T-helper 22 cell (primary cell): ENCODE data around the gene CA14.
A peak's percentile ranks its signal among the peaks of the same experiment; 100 is the strongest.
"Not testable (repeated sequence)": the region's sequence is repeated elsewhere in the genome, so short reads cannot be mapped to it uniquely, and the experiment has no call there.

Experiments used
- DNase-seq: peaks from one replicate; pipeline ENCODE4 v3.0.0-alpha.2; 2020; ENCODE audit warnings: low read depth

CA14 gene

DNA sequence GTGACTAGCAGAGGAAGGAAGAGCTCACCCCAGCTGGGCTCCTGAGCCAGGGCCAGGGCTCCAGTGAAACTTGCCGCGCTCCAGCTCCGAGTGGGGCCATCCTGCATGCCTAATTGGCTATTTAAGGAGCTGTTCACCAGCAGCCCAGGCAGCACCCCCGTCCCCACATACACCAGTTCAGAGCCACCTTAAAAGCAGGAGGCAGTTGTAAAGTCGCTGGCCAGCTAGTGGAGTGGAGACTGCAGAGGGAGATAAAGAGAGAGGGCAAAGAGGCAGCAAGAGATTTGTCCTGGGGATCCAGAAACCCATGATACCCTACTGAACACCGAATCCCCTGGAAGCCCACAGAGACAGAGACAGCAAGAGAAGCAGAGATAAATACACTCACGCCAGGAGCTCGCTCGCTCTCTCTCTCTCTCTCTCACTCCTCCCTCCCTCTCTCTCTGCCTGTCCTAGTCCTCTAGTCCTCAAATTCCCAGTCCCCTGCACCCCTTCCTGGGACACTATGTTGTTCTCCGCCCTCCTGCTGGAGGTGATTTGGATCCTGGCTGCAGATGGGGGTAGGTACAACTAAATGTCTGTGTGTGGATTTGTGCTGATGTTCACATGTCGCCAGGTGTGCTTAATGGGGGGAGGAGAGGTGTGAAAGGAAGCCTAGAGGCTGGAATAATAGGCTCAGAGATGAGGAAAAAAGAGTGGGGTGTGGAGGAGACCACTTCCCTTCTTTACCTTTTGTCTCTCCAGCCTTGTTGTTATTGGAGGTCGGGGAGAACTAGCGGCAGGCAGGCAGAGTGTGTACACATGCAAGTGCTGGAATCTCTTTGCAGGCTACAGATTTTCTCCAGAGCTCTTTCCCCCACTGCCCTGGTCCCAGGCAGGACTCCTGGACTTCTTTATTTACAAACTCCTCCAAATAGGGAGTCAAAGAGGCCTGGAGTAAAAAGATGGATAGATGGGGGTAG is at the start of gene CA14:
TSS of gene CA14 (plus strand) at position 151 of the 962 bp plus-strand sequence. CDS start at position 506, 355 bp downstream.
- DNase-seq = no peak

DNA sequence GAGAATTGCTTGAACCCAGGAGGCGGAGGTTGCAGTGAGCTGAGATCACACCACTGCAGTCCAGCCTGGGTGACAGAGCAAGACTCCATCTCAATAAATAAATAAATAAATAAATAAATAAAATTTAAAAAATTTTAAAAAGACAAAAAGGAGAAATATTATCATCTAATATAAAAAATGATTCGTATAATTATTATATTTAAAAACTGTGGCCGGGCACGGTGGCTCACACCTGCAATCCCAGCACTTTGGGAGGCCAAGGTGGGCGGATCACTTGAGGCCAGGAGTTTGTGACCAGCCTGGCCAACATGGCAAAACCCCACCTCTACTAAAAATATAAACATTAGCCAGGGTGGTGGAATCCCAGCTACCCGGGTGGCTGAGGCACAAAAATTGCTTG is 49.1 kb upstream of the CA14 start:
- DNase-seq = not testable (repeated sequence)

DNA sequence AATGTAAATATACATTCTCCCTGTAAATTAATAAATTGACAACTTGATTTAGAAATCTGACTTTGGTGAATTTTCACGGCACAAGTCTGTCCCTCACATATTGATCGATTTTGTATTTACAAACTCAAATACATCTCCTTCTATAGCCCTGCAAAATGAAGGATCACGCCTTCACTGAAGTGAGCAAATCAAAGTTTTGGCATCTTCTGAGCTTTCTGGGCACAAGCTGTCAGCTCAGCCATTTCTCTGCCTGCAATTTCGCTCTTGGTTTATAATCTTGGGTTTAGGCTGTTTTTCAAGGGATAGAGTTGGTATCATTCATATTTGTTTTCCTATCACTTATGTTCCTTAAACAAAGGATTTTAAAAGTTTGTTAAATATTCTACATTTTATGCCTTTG is 47.5 kb upstream of the CA14 start:
- no peak for DNase-seq

DNA sequence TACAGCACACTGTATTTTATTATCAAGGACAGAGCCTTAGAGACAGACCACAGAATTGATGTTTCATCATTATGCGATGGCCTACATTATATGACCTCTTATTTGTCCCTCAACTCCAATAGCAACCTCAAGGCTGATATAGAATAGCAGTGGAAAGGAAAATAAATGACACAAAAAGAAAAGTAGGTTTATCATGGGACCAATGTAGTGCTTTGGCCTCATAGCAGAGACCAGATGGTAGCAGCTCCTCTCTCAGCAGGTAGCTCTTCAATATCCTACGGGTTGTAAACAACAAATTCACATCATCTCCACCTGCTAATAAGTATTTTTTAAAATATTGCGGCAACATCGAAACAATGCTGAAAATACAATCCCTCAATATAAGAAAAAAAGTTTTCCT is 46.9 kb upstream of the CA14 start:
- no peak for DNase-seq

DNA sequence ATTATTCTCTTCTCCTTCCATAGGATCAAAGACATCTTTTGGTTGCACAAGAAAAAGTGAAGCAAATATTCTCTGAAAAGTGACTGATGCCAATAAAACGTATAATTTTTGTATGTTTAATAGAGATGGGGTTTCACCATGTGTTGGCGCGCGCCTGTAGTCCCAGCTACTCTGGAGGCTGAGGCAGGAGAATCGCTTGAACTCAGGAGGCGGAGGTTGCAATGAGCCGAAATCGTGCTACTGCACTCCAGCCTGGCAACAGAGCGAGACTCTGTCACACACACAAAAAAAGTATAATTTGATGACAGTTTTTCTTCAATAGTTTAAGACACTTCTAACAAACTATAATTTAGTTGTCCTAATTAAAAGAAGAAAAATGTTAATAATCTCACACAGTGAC is 45.5 kb upstream of the CA14 start:
- DNase-seq = no peak

DNA sequence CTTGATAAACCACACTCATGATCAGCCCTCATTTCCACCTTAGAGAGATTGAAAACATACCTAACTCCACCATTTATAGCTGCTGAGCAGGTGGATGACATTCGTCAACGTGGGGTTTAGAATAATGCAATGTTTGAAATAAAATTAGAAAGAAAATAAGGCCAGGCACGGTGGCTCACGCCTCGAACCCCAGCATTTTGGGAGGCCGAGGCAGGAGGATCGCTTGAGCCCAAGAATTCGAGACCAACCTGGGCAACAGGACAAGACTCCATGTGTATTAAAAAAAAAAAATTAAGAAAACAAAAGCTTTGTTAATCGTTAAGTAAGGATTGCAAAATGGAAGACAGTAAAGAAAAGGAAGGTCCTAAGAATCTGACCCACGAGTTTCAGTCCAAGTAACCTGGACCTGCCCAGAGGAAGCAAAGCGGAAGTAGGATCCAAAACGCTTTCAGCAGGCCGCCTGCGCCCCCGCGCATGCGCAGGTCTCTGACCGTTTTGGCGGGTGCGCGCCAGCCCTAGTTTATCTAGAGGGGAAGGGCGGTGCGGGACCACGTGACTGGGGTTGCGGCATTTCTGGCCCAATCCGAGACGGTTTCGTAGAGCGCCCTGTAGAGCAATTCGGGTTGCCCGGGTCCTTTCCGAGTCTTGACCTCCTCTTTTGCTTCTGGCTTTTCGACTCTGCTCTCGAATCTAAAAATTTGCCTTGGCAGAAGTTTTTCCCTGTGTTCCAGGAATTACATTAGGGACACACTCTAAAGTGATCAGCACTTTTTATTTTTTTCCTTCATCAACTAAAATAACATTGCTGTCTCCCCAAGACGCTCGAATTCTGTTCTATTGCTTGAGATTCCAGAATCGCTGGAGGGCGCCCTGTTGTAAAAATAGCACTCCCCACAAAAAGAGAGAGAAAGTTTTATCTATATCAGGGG is 44.1 kb upstream of the CA14 start:
- peak; percentile 78 for DNase-seq

DNA sequence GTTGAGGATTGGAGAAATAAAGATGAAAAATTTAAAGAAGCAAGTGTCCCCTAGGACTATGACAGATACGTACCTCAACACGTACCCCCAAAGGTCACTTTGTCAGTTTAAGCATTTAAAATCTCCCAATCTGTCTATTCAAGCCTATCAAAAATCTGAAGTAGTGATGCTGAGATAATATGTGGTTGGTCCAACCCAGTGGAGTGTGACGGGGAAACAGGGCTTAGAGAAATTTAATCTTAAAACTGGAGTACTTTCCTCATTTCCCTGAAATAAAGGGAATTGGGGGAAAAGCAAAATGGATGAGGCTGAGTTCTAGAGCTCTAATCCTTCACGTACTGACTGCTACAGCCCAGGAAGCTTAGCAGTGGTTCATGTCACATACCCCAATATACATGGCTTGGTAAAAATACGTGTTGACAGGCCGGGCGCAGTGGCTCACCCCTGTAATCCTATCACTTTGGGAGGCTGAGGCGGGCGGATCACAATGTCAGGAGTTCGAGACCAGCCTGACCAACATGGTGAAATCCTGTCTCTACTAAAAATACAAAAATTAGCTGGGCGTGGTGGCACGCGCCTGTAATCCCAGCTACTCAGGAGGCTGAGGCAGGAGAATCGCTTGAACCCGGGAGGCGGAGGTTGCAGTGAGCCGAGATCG is 43.3 kb upstream of the CA14 start:
- DNase-seq = not testable (repeated sequence)

DNA sequence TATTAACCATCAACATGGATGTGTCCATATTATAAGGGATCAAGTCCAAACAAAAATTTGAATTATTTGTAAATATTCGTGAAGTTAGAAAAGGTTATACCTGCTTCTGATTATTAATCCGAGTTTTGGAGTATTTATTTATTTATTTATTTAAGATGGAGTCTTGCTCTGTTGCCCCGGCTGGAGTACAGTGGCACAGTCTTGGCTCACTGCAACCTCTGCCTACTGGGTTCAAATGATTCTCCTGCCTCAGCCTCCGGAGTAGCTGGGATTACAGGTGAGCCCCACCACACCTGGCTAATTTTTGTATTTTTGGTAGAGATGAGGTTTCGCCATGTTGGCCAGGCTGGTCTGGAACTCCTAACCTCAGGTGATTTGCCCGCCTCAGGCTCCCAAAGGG is 41.7 kb upstream of the CA14 start:
- DNase-seq = not testable (repeated sequence)

DNA sequence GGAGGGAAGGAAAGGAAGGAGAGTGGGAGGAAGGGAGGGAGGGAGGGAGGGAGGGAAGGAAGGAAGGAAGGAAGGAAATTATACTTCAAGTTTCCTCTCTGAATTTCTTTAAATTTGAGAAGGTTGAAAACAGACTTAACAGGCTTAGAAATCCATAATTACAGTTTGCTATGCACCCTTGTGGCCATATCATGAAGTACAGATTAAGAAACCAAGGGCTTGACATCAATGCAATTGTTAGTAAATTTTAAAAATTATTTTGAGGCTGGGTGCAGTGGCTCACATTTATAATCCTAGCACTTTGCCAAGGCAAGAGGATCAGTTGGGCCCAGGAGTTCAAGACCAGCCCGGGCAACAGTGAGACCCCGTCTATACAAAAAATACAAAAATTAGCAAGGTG is 36.0 kb upstream of the CA14 start:
- DNase-seq = no peak

DNA sequence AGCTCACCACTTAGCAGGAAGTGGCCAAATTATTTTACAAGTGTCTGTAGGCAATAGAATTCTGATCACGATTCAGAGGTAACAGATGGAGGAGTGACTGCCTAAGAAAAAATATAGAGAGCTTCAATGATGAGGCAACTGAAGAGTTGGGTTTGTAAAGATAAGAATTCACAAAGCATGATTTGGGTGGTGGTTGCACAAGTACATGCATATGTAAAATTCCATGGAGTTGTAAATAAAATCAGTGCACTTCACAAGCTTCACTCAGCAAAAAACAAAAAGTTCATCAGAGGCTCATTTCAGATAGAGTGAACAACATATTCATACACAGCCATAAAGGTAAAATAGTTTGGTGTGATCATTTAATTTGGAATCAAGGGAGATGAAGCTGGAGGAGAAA is 32.6 kb upstream of the CA14 start:
- no peak for DNase-seq

DNA sequence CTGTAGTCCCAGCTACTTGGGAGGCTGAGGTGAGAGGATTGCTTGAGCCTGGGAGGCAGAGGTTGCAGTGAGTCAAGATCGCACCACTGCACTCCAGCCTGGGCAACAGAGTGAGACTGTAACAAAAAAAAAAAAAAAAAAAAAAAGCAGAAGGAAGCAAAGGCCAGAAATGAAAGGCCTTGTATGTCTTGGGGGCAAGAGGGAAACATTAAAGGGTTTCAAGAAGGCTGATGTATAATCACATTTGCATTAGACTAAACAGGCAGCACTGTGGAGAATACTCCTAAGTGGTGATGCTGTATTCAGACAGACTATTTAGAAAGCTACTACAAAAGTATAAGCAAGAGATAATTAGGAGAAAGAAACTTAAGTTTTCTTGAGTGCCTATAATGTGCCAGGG is 32.0 kb upstream of the CA14 start:
- no peak for DNase-seq

DNA sequence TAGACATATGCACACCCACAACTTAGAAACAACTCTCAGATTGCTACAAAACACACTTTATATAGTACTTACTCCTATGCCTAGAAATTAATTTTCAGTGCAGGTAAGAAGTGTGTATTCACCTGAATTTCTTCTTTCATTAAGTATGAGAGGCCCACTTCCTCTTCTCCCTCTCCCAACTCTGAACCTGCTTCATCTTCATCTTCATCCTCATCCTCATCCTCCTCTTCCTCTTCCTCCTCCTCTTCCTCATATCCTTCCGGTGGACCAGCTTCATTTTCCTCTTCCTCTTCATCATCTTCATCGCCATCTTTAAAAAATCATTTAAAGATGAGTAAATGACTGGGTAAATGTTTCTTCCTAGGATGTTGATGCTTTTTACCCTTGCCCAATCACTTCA is 31.1 kb upstream of the CA14 start:
- no peak for DNase-seq

DNA sequence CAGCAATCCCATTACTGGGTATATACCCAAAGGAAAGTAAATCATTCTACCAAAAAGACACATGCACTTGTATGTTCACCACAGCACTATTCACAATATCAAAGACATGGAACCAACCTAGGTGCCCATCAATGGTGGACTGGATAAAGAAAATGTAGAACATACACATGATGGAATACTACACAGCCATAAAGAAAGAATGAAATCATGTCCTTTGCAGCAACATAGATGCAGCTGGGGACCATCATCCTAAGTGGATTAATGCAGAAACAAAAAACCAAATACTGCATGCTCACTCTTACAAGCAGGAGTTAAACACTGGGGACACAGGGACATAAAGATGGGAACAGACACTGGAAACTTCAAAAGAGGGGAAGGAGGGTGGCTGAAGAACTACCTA is 30.3 kb upstream of the CA14 start:
- no peak for DNase-seq

DNA sequence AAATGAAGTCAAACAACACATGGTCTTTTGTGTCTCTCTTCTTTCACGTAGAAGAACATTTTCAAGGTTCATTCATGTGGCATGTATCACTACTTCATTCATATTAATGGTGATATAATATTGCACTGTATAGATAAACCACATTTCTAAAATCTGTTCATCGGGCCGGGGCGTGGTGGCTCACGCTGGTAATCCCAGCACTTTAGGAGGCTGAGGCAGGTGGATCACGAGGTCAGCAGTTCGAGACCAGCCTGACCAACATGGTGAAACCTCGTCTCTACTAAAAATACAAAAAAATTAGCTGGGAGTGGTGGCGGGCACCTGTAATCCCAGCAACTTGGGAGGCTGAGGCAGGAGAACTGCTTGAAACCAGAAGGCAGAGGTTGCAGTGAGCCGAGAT is 29.3 kb upstream of the CA14 start:
- not testable (repeated sequence) for DNase-seq

DNA sequence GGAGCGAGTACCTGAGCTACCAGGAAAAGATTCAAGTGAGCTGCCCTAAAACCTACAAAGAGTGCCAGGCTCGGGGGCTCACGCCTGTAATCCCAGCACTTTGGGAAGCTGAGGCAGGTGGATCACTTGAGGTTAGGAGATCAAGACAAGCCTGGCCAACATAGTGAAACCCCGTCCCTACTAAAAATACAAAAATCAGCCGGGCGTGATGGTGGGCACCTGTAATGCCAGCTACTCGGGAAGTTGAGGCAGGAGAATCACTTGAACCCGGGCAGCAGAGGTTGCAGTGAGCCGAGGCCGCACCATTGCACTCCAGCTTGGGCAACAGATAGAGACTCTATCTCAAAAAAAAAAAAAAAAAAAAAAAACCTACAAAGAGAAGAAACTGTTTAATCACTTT is 24.7 kb upstream of the CA14 start:
- not testable (repeated sequence) for DNase-seq

DNA sequence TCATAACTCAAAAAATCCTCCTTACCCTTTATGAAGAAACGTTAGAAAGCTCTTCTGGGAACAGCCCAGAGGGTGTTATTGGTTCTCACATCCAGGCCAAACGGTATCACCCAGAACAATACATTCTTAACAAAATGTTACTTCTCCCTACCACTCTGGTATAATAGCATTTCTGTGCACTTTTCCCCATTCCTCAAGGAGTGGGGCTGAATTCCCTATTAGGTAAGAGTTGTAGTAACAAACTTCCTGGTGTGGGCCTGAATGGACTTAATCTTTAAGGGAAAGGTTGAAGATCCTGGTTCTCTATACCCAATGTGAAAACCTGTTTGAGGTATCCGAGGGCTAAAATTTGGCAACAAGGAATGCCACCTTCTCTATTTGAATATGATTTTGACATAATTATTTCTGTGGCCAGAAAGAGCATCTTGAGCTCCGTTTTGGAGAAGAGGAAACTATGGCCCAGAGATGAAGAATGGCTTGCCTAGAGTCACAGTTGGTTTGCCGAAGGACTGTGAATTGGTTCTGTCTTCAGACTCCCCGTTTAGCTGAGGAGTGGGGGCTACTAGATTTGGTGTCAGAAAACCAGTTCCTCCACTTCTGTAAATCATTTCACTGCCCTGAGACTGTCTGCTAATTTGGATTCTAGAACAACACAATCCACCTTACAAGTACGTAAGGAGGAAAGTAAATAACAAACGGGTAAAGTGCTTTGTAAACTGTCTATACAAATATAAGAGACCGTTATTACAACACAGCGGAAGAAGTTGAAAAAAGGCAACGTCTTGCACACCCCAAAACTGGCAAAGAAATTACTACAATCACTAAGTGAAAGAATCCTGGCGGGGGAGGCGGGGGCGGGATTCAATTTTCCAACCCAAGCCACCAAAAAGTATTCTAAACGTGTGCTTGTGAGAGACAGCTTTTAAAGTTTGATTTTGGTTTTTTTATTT is 23.9 kb upstream of the CA14 start:
- no peak for DNase-seq

DNA sequence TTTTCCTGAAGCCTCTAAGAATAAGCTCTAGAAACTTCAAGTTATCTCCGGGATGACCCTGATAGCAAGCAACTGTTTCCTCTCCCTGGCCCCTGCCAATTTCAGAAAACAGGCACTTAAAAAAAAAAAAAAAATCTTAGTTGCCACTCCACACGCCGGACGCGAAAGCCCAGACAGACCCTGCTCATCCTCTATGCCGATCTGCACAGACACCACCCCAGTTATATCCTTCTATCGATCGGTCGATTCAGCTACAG is 23.3 kb upstream of the CA14 start:
- DNase-seq = no peak

DNA sequence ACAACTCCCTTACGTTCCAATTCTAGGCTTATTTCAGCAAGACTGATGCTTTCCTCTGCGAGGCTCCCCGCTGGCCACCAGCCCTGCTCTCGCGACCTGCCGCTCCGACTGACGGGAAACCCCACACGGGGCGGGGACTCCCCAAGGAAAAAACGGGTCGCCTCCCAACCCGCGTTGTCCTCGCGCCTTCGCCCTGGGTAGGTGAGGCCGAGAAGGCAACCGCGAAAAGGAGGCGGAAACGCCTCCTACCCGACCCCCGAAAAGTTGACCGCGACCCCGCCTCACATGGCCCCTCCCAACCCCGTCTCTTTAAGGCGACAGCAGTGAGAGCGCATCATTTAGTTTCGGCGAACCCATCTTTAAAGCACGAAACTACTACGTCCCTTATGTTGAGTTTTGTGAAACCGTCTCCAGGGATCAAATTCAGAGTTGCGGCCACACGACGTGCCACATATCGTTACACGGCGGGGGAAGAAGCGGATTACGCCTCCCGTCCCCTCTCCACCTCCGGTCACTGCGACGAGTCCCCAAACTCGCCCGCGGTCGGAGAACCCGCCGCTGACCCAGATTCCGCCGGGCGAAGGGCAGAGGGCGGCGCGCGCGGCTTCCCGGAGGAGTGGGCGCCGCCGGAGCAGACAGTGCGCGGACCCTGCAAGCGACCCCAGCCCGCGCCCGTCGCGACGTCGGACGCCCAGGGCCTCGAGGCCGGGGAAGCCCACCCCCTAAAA is 22.8 kb upstream of the CA14 start:
- peak; percentile 87 for DNase-seq

DNA sequence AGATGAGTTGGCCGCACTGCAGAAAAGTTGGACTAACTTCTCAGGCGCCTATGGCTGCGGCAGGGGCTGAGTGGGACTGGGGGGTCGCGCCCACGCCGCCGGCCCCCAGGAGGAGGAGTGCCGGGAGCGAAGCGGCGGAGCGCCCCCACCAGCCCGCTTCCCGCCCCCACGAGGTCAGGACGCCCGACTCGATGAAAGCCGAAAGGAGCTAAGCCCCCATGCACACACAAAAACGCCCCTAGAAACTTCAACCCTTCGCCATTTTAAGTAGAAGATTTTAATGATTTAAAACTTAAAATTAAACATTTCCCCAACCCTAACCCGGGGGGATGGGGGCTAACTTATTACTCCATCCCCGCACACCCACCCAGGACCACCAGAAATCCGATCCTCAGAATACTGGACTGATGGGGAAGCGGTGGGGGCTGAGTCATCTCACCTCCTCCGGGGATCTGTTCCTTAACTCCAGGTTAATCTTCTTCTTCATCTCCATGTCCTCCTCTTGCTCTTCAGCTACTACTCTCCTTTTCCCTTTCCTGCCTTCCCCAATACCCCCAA is 22.2 kb upstream of the CA14 start:
- peak; percentile 9 for DNase-seq

DNA sequence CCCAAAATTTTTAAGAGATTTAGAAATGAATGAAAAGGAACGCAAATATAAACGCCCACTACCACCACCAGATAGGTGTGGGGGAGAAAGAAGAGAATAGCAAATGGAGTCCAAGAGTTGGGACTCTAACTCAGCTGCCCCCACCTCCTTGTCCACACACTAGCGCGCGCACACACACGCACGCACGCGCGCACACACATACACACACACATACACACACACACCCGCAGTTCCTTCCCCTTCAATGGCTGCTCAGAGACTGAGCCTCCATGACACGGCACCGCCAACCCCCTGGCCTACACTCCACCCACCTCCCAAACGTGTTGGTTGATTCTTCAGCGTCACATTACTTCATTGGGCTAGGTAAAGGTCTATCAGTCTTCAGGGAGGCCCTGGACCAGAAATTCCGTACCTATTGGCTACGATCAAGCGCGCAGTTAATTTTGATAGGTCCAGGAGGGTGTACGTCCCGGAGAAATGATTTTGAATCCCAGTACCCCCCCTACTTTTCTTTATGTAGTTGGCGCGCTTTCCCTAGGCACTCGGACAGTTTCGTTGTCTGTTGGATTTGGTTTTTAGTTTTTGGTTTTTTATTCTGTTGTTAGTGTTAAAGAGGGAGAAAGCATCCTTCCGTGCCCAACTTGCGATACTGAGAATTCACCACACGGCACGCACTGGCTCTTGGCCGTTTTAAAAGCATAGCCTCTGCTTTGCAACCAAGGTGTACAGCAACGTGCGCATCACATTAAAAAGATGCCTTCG is 21.5 kb upstream of the CA14 start, which contains the start of gene ANP32E:
TSS of gene ANP32E (minus strand) at position 261 of the 762 bp plus-strand sequence. CDS start 326 bp downstream, outside the sequence.
- peak; percentile 92 for DNase-seq
